Activated CD8-positive, alpha-beta memory T cell treated with anti-CD3 and anti-CD28 coated beads for 24 hours (primary cell): ENCODE measurements around the gene GSTA5.
"Not testable (repeated sequence)": the region's sequence is repeated elsewhere in the genome, so short reads cannot be mapped to it uniquely, and the experiment has no call there.

Experiments used
- DNase-seq: peaks from one replicate; pipeline ENCODE4 v3.0.0-alpha.2; 2020

GSTA5 gene

DNA sequence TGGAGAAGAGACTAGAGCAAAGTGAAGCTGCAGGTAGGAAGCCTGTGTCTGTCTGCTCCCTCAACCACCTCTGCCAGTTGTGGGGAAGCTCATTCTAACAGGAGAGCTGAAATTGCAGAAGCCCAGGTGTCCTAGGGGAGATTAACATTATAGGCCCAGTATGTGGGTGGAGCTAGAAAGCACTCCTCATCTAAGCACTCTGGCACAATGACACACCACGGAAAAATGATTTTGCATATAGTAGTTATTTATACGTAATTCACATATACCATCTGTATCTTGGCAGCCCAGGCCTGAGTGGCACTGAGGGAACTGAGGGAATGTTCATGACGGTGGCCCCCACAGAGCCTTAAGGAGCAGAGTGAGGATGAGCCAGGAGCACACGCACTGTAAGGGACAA lies 9.7 kb downstream of the GSTA5 start:
- not testable (repeated sequence) for DNase-seq

DNA sequence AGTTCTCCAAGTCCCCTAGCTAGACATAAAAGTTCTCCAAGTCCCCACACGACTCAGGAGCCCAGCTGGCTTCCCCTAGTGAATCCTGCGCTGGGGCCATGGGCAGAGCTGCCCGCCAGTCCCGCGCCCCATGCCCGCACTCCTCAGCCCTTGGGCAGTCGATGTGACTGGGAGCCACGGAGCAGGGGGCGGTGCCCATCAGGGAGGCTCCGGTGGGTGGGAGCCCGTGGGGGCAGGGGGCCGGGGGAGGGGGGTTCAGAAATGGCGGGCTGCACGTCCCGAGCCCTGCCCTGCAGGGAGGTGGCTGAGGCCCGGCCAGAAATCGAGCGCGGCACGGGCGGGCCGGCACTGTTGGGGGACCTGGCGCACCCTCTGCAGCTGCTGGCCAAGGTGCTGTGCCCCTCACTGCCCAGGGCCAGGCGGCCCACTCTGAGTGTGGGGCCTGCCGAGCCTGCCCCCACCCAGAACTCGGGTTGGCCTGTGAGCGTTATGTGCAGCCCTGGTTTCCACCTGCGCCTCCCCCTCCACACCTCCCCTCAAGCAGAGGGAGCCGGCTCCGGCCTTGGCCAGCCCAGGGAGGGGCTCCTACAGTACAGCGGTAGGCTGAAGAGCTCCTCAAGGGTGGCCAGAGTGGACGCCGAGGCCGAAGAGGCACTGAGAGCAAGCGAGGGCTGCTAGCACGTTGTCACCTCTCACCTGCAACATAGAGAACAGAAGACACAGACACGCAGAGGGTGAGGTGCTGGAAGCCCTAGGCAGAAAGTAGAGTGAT lies 11.4 kb downstream of the GSTA5 start:
- no peak for DNase-seq

DNA sequence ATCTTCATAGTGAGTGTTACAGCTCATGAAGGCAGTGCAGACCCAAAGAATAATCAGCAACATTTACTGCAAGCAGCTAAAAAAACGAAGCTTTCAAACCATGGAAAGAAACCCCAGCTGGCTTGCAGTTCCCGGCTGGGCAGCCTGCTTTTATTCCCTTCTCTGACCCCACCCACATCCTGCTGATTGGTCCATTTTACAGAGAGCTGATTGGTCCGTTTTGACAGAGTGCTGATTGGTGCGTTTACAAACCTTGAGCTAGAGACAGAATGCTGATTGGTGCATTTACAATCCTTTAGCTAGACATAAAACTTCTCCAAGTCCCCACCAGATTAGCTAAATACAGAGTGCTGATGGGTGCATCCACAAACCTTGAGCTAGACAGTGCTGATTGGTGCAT lies 12.0 kb downstream of the GSTA5 start:
- DNase-seq, result not testable (repeated sequence)

DNA sequence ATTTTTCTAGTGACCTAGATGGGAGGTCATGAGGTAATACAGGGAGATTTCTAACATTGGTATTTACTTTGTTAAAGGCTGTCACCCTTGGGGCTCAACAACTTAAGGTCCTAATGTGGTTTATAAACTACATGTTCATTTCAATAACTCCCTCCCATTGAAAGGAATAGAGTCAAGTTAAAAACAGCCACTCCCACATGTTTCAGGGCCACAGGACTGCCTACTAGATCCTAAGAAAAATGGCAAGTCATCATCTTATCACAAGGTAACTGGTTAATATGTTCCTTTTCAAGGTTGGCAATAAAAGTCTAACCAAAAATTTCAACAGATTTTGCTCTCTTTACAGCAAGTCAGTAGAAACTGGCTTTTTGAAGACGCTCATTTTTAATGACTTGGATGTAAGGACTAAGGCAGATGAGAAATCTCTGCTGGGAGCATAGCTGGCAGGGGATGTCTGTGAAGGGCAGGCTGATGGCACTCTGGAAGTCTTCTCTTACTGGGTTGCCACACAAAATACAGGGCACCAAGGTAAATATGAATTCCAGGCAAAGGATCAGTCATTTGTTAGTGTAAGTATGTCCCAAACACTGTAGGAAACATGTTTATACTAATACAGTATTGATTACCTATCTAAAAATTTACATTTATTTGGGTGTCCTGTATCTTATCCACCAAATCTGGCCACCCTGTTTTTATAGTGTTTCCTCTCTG lies 13.4 kb downstream of the GSTA5 start:
- not testable (repeated sequence) for DNase-seq

DNA sequence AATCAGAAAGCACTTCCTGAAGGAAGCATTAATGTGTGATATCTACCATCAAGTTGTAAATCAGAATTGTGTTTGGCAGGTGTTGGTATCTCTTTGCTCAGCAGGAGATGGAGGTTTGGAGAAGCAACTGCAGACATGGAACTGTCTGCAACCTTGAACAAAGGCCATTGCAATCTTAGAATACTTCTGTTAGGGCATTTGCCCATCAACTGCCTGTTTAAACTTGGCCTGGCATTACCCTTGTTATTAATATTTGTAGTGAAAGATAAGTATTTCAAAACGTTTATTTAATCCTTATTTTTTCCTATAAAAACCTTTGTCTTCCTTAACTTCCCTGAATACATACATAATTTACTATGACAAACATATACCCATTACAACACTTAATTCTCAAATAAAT lies 14.1 kb downstream of the GSTA5 start:
- DNase-seq, result no peak

DNA sequence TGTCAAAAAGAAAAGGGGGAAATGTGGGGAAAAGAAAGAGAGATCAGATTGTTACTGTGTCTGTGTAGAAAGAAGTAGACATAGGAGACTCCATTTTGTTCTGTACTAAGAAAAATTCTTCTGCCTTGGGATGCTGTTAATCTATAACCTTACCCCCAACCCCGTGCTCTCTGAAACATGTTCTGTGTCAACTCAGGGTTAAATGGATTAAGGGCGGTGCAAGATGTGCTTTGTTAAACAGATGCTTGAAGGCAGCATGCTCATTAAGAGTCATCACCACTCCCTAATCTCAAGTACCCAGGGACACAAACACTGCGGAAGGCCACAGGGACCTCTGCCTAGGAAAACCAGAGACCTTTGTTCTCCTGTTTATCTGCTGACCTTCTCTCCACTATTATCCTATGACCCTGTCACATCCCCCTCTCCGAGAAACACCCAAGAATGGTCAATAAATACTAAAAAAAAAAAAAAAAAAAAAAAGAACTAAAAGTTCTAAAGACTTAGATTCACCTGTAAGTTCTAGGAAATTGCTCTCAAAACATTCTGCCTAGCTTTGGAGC lies 14.6 kb downstream of the GSTA5 start:
- not testable (repeated sequence) for DNase-seq

DNA sequence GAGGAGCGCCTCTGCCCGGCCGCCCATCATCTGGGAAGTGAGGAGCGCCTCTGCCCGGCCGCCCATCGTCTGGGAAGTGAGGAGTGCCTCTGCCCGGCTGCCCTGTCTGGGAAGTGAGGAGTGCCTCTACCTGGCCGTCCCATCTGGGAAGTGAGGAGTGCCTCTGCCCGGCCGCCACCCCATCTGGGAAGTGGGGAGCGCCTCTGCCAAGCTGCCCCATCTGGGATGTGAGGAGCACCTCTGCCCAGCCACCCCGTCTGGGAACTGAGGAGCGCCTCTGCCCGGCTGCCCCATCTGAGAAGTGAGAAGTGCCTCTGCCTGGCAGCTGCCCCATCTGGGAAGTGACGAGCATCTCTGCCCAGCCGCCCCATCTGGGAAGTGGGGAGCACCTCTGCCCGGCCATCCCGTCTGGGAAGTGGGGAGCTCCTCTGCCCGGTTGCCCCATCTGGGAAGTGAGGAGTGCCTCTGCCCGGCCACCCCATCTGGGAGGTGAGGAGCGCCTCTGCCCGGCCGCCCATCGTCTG lies 15.3 kb downstream of the GSTA5 start:
- DNase-seq, result not testable (repeated sequence)

DNA sequence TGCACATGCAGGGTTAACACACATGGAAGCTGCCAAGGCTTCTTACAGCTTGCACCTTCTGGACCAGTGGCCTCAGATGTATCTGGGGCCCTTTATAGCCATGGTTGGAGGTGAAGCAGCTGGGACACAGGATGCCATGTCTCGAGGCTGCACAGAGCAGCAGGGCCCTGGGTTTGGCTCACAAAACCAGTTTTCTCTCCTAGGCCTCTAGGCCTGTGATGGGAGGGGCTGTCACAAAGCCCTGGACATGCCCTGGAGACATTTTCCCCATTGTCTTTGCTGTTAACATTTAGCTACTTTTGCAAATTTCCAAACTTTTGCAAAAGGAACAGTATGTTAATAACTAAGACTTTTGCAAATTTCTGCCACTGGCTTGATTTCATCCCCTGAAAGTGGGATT lies 18.8 kb downstream of the GSTA5 start:
- DNase-seq, result no peak

DNA sequence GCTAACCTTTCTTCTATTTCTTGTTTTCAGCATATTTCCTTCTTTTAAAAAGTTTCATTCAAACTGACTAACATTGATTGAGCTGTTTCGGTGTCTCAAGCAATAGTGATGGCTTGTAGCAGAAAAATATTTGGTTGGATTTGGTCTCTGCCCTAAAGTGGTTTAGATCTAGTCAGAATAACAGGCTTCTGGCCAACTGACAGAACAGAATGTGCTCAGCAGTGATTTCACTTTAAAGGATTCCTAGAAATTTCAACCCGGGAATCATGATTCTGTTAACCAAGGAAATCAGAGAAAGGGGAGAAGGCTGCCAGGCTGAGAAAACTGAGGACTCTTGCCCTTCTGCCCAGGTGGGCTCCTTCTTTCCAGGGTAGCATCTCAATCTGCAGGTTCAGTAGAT lies 20.4 kb downstream of the GSTA5 start:
- no peak for DNase-seq

DNA sequence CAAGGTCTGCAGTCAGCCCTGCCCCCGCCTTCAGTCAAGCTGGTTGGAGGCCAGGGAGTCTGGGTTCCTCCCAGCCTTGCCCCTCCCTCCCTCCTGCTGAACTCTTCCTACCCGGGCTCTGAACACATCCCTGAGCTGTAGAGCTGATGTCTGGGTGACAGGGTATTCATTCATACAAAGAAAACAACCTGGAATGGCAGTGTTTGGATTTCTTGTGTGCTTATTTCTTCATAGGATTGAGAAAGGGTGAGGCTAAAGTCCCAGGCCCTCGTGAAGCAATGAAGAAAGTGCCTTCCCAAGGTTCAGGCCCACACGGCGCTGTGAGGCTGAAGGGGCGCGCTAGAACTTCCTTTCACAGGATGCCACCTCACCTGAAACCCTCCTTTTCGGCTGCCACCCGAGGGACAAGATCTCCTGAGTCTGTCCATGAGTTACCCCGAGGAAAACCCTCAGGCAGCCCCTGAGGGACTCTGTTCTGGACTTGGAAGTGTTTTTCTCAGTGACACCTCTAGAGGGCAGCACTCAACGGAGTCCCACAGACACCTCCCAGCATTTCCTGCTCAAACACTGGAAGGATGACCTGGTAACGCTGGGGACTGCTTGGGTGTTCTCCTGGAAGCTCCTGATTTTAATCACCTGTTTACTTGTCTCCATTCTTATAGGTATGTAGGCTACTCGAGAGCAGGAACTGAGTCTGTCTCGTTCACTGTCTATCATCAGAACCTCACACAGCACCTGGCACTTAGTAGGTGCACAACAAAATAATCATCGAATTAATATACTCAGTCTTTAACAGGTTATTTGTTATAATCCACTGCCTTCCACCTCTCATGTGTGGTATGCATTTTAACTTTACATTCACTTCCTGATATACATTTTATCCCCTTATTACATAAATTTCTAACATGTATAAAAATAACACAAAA lies 25.2 kb downstream of the GSTA5 start:
- DNase-seq, result peak; percentile 68

DNA sequence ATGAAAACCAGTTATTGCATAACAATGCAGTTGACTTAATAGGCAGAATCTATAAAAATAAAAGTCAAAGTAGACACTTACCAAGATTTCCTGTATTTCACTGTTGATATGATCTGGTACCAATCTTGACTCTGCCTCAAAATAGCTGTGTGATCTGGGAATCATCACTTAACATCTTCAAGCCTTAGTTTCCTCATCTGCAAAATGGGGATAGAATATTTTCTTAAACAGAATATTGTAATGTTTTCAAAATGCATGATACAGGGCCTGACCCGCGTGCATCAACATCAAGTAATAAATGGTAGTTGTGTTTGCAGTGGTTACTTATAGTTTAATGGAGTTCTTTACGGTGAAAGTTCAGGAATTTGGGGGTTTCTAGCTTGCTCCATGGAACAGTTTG lies 26.1 kb downstream of the GSTA5 start:
- DNase-seq, result not testable (repeated sequence)

DNA sequence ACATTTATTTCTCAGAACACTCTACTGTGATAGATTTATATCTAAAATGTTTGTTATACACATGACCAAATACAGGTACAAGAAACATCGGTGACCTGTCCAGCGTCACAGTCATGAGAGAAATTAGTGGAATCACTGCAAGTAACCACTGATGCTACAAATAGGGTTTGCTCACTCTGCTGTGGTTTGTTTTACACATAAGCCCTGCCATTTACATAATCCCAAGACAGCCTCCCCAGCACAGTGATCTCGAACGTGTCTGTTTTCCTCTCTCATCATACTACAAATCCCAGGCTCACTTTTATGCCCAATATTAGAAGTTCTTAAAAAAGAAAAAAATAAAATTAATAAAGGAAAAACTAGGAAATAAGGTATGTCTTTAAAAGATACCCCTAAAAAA lies 30.8 kb downstream of the GSTA5 start:
- not testable (repeated sequence) for DNase-seq

DNA sequence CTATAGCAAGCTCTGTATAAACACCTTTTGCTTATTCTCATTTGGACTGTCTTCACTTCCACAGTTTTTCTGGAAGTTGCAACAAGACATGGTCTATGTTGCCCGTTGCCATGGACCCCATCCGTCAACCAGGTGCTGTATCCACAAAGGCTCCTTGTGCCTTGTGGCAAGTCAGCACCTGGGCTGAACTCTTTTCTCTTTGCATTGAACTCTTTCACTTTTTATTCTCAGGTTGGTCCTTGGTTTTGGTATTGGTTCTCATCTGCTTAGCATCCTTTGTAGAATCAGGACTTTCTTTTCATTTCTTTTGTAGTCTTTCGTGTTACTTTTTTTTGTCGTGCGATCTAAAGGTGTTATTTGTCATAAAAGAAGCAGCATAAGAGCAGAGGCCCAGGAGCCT lies 32.0 kb downstream of the GSTA5 start:
- DNase-seq, result no peak

DNA sequence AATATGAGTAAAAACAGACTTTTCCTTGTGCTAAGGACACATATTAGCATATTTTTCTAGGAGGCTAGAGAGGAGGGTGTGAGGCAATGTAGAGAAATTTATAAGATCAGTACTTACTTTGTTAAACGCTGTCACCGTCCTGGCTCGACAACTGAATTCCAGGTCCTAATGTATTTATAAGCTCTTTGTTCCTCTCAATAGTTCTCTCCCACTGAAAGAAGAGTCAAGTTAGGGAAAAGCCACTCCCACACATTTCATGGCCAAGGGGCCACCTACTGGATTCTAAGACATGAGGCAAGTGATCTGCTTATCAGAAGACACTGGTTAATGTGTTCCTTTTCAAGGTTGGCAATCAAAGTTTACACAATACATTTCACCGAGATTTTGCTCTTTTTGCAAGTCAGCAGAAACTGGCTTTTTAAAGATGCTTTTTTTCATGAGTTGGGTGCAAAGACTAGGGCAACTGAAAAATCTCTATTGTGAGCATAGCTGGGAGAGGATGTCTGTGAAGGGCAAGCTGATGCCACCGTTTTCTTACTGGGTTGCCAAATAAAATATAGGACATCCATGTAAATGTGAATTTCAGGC lies 36.9 kb downstream of the GSTA5 start, which contains the start of gene GSTA1:
GSTA1 (minus strand) TSS at position 149 of the 588 bp plus-strand sequence. CDS start 4,549 bp downstream, outside the sequence.
- DNase-seq, result not testable (repeated sequence)

DNA sequence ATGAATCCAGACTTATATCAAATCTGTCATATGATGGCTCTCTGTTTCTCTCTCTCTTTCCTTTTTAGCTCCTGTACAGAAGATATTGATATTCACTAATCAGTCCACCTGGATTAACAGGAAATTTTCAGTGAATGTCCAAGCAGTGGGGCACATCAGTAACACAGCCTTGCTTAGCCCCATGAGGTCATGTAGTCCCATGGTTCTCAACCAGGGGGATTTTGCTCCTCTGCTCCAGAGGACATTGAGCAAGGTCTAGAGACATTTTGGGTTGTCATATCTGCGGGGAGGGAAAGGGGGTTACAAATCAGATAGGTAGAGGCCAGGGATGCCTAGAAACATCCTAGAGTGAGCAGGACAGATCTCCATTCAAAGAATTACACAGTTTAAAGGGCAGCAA lies 37.8 kb downstream of the GSTA5 start:
- DNase-seq, result no peak

DNA sequence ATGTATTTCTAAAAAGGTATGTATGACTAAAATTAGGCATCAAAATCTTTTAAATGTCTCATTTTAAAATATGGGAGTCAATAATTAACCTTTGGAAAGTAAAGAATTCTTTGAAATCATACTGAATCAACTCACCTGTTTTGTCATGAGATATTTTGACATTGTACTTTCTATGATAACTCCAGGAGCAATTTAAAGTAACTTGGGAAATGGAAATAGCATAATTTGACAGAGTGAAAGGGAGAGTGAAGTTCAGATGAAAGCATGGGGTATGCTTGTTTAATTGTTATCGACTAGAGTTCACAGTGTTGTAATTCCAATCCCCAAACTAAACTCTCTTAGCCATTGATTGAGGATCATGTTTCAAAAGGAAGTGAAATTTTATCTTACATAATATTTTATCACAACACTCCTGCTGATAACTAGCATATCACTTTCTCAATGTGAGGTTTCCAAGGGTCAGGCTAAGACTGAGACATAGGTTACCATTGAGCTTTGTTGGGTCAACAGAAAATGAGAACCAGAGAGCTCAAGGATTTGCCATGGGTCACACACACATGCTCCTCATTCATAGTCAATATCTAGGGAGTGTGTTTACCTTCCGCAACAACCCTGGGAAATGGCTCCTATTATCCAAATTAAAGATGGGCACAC lies 39.3 kb downstream of the GSTA5 start:
- DNase-seq, result no peak

DNA sequence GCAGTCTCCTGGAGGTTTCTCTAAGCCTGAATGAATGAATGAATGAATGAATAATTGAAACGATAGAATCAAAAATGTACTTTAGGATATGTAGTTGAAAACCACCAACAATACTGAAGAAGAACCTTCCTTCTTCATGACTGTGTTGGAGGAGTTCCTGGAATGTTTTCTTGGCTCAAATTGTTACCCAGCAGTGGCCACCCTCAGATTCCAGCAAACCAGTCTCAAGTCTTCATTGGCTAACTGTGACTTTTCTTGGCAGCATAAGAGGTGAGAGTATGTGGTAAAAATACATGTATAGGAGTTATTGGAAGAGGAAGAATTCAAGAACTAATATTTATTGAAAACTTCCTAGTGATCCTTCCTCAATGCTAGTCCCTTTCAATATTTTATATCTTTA lies 41.3 kb downstream of the GSTA5 start:
- not testable (repeated sequence) for DNase-seq

DNA sequence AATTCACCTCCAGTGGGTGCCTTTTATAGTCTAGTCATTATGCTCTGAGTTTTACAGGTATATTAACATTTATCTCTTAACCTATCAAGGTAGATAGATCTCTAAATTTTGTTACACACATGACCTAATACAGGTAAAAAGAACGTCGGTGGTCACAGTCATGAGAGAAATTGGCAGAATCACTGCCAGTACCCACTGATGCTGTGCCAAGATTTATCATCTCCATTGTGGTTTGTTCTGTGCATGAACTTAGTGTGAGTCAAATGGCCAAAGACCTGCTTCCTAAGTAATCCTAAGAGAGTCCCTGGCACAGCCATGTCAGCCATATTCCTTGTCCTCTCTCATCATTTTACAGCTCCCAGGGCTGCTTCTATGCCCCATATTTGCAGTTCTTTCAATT lies 46.2 kb downstream of the GSTA5 start:
- DNase-seq, result not testable (repeated sequence)

DNA sequence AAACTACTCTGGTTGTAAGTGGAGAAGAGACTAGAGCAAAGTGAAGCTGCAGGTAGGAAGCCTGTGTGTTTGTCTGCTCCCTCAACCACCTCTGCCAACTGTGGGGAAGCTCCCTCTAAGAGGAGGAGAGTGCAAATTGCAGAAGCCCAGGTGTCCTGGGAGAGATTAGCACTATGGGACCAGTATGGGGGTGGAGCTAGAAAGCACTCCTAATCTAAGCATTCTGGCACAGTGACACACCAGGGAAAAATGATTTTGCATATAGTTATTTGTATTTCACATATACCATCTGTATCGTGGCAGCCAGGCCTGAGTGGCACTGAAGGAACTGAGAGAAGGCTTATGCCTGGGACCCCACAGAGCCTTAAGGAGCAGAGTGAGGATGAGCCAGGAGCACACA lies 49.8 kb downstream of the GSTA5 start:
- no peak for DNase-seq

DNA sequence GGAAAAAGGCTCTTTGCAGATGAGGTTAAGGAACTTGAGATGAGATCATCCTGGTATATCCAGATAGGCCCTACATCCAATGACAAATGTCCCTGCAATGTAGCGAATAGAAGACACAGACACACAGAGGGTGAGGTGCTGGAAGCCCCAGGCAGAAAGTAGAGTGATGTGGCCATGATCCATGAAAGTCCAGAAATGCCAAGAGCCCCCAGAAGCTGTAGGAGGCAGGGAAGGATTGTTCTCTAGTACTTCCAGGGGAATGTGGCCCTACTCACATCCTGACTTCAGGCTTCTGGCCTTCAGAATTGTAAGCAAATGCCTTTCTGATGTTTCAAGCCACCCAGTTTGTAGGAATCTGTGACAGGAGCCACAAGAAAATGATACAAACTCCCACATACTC lies 51.0 kb downstream of the GSTA5 start:
- DNase-seq, result not testable (repeated sequence)

DNA sequence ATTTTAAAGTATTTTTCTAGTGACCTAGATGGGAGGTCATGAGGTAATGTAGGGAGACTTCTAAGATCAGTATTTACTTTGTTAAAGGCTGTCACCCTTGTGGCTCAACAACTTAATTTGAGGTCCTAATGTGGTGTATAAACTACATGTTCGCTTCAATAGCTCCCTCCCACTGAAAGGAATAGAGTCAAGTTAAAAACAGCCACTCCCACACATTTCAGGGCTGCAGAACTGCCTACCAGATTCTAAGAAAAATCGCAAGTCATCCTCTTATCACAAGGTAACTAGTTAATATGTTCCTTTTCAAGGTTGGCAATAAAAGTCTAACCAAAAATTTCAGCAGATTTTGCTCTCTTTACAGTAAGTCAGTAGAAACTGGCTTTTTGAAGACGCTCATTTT lies 52.1 kb downstream of the GSTA5 start:
- no peak for DNase-seq

DNA sequence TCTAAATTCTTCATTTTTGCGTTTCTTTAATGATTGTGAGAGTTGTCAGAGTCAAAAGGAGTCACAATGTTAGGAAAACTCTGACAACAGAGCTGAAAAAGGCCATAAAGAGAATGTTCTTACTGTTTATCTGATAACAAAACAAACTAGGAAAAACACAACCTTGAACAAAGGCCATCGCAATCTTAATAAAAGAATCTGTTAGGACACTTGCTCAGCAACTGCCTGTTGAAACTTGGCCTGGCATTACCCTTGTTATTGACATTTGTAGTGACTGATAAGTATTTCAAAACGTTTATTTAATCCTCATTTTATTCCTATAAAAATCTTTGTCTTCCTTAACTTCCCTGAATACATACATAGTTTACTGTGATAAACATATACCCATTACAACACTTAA lies 52.7 kb downstream of the GSTA5 start:
- DNase-seq, result no peak
